ENCODE data around the gene GPR162. TPM values are rescaled to one million over a fixed set of nuclear protein-coding genes. Genes with fewer than 3 reads are reported as not detected.

The GPR162 gene
- polyA plus RNA-seq, 2 of the 4 experiments (the other 2 are of a cell fraction), result 1.7 to 1.8 TPM

DNA sequence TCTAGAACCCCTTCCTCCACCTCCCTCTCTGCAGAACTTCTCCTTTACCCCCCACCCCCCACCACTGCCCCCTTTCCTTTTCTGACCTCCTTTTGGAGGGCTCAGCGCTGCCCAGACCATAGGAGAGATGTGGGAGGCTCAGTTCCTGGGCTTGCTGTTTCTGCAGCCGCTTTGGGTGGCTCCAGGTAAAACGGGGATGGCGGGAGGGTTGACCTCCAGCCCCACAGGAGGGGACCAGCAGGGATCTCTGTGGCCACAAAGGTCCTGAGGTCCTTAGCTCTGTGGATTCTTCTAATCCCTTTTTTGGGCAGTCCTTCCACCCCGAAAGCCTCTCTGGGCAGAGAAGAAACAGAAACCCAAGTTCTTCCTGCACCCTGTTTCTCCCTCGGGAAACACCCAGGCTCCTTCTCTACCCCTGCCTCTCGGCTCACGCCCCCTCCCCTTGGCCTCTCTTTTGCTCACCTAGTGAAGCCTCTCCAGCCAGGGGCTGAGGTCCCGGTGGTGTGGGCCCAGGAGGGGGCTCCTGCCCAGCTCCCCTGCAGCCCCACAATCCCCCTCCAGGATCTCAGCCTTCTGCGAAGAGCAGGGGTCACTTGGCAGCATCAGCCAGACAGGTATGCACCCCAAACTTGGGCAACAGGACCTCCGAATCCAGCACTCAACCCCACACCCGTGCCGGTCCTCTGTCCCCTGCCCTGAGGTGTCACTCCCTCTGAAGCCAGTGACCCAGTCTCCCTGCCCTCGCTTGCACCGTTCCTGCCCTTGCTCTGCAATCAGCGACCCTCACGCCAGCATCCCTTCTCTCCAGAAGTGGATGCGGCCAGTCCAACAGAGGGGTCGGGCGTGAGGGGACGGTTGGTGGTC lies 48.7 kb upstream of the GPR162 start:
- ATAC-seq (no peak), FAIRE-seq (no peak), DNase-seq (ENCODE audit: low read depth in 1 of 2, low spot score in 1 of 2) (no peak)
- H3K9me3 ChIP-seq, result no peaks in the 10 kb centered on the region
- TF ChIP-seq JUN (IDR thresholded peaks at IDR 0.05) (no peak), HEYL (CRISPR knock-in tag; IDR thresholded peaks at IDR 0.05) (no peak), ZC3H11A (IDR thresholded peaks at IDR 0.05) (no peak), MAZ (IDR thresholded peaks at IDR 0.05; ENCODE audit: borderline replicate concordance, low read depth, low read length) (no peak), NFE2L2 (conservative IDR thresholded peaks at IDR 0.05; ENCODE audit: low read length) (no peak), ZFP36 (IDR thresholded peaks at IDR 0.05; ENCODE audit: borderline replicate concordance, partially characterized antibody) (no peak), ESRRA (IDR thresholded peaks at IDR 0.05; ENCODE audit: borderline replicate concordance, low read length) (no peak), FOSB (CRISPR knock-in tag; IDR thresholded peaks at IDR 0.05) (no peak), BHLHE40 (IDR thresholded peaks at IDR 0.05; ENCODE audit: low read depth, low read length) (no peak), RCOR1 (IDR thresholded peaks at IDR 0.05; ENCODE audit: low read depth, low read length) (no peak), KDM1A (IDR thresholded peaks at IDR 0.05; ENCODE audit: low read depth) (no peak)
- TF ChIP-seq, protein P1, sequence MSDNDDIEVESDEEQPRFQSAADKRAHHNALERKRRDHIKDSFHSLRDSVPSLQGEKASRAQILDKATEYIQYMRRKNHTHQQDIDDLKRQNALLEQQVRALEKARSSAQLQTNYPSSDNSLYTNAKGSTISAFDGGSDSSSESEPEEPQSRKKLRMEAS (IDR thresholded peaks at IDR 0.05), result no peak
- TF ChIP-seq, protein P2, sequence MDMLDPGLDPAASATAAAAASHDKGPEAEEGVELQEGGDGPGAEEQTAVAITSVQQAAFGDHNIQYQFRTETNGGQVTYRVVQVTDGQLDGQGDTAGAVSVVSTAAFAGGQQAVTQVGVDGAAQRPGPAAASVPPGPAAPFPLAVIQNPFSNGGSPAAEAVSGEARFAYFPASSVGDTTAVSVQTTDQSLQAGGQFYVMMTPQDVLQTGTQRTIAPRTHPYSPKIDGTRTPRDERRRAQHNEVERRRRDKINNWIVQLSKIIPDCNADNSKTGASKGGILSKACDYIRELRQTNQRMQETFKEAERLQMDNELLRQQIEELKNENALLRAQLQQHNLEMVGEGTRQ (IDR thresholded peaks at IDR 0.05), result no peak
- TF ChIP-seq, protein P3, sequence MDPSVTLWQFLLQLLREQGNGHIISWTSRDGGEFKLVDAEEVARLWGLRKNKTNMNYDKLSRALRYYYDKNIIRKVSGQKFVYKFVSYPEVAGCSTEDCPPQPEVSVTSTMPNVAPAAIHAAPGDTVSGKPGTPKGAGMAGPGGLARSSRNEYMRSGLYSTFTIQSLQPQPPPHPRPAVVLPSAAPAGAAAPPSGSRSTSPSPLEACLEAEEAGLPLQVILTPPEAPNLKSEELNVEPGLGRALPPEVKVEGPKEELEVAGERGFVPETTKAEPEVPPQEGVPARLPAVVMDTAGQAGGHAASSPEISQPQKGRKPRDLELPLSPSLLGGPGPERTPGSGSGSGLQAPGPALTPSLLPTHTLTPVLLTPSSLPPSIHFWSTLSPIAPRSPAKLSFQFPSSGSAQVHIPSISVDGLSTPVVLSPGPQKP (IDR thresholded peaks at IDR 0.05; ENCODE audit: low read depth, low read length), result no peak
- TF ChIP-seq, protein P4, sequence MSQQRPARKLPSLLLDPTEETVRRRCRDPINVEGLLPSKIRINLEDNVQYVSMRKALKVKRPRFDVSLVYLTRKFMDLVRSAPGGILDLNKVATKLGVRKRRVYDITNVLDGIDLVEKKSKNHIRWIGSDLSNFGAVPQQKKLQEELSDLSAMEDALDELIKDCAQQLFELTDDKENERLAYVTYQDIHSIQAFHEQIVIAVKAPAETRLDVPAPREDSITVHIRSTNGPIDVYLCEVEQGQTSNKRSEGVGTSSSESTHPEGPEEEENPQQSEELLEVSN (IDR thresholded peaks at IDR 0.05; ENCODE audit: borderline replicate concordance, low read depth), result no peak
- TF ChIP-seq, protein P5, sequence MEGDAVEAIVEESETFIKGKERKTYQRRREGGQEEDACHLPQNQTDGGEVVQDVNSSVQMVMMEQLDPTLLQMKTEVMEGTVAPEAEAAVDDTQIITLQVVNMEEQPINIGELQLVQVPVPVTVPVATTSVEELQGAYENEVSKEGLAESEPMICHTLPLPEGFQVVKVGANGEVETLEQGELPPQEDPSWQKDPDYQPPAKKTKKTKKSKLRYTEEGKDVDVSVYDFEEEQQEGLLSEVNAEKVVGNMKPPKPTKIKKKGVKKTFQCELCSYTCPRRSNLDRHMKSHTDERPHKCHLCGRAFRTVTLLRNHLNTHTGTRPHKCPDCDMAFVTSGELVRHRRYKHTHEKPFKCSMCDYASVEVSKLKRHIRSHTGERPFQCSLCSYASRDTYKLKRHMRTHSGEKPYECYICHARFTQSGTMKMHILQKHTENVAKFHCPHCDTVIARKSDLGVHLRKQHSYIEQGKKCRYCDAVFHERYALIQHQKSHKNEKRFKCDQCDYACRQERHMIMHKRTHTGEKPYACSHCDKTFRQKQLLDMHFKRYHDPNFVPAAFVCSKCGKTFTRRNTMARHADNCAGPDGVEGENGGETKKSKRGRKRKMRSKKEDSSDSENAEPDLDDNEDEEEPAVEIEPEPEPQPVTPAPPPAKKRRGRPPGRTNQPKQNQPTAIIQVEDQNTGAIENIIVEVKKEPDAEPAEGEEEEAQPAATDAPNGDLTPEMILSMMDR (IDR thresholded peaks at IDR 0.05), result no peak
- TF ChIP-seq, protein P6, sequence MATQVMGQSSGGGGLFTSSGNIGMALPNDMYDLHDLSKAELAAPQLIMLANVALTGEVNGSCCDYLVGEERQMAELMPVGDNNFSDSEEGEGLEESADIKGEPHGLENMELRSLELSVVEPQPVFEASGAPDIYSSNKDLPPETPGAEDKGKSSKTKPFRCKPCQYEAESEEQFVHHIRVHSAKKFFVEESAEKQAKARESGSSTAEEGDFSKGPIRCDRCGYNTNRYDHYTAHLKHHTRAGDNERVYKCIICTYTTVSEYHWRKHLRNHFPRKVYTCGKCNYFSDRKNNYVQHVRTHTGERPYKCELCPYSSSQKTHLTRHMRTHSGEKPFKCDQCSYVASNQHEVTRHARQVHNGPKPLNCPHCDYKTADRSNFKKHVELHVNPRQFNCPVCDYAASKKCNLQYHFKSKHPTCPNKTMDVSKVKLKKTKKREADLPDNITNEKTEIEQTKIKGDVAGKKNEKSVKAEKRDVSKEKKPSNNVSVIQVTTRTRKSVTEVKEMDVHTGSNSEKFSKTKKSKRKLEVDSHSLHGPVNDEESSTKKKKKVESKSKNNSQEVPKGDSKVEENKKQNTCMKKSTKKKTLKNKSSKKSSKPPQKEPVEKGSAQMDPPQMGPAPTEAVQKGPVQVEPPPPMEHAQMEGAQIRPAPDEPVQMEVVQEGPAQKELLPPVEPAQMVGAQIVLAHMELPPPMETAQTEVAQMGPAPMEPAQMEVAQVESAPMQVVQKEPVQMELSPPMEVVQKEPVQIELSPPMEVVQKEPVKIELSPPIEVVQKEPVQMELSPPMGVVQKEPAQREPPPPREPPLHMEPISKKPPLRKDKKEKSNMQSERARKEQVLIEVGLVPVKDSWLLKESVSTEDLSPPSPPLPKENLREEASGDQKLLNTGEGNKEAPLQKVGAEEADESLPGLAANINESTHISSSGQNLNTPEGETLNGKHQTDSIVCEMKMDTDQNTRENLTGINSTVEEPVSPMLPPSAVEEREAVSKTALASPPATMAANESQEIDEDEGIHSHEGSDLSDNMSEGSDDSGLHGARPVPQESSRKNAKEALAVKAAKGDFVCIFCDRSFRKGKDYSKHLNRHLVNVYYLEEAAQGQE (IDR thresholded peaks at IDR 0.05), result no peak
- TF ChIP-seq, protein P7, sequence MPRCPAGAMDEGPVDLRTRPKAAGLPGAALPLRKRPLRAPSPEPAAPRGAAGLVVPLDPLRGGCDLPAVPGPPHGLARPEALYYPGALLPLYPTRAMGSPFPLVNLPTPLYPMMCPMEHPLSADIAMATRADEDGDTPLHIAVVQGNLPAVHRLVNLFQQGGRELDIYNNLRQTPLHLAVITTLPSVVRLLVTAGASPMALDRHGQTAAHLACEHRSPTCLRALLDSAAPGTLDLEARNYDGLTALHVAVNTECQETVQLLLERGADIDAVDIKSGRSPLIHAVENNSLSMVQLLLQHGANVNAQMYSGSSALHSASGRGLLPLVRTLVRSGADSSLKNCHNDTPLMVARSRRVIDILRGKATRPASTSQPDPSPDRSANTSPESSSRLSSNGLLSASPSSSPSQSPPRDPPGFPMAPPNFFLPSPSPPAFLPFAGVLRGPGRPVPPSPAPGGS (IDR thresholded peaks at IDR 0.05), result no peak
- TF ChIP-seq, protein P8, sequence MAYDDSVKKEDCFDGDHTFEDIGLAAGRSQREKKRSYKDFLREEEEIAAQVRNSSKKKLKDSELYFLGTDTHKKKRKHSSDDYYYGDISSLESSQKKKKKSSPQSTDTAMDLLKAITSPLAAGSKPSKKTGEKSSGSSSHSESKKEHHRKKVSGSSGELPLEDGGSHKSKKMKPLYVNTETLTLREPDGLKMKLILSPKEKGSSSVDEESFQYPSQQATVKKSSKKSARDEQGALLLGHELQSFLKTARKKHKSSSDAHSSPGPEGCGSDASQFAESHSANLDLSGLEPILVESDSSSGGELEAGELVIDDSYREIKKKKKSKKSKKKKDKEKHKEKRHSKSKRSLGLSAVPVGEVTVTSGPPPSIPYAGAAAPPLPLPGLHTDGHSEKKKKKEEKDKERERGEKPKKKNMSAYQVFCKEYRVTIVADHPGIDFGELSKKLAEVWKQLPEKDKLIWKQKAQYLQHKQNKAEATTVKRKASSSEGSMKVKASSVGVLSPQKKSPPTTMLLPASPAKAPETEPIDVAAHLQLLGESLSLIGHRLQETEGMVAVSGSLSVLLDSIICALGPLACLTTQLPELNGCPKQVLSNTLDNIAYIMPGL (CRISPR knock-in tag; IDR thresholded peaks at IDR 0.05; ENCODE audit: borderline replicate concordance), result no peak
- 90% methylated on average over 21 of the region's 21 CpGs for WGBS (ENCODE audit: missing lambda C conversion rate)
- H3K4me2 ChIP-seq, result no peak overlapping the region
- ChIA-PET CTCF (interaction anchor here (1.7 to 26.0 kb wide), 5 partner anchors 10 to 152 kb away, joined by 4 to 670 read pairs (median 178); partner anchors contain the start of genes CD4, GPR162, MLF2 and P3H3), POLR2A (no interaction called here)
- peaks cover 49% of the 10 kb centered on the region for H3K4me1 ChIP-seq
- no peak overlapping the region for H3K4me3 ChIP-seq
- H3K27ac ChIP-seq, result no peak overlapping the region
